Mesenchymal stem cell (in vitro differentiated cells and primary cell): ENCODE data around the gene ZFYVE9.
"Not testable (repeated sequence)": the region's sequence is repeated elsewhere in the genome, so short reads cannot be mapped to it uniquely, and the experiment has no call there.

Experiments
- DNase-seq: peaks from one replicate; pipeline ENCODE4 v3.0.0-alpha.2; 2013
- H2AFZ ChIP-seq: one replicate; pipeline ENCODE4 v1.6.1; 2013; ENCODE audit warnings: low read depth, mild to moderate bottlenecking, control low read depth, inconsistent platforms, low read length, moderate library complexity
- H2AK5ac ChIP-seq: 2 replicates; pipeline ENCODE4 v1.6.1; 2013; ENCODE audit warnings: low read length, moderate library complexity, mild to moderate bottlenecking, inconsistent platforms; ENCODE audit not compliant: severe bottlenecking
- H2BK120ac ChIP-seq: one replicate; pipeline ENCODE4 v1.6.1; 2013; ENCODE audit warnings: low read depth, mild to moderate bottlenecking, inconsistent platforms, low read length, moderate library complexity
- H2BK12ac ChIP-seq, 2 experiments: one replicate each; pipeline ENCODE4 v1.6.1; 2013; ENCODE audit warnings: inconsistent platforms in 2 of 2, low read length in 2 of 2, mild to moderate bottlenecking in 2 of 2, moderate library complexity in 2 of 2, control low read depth in 1 of 2
- H2BK15ac ChIP-seq: one replicate; pipeline ENCODE4 v1.6.1; 2013; ENCODE audit warnings: mild to moderate bottlenecking, low read depth, inconsistent platforms; ENCODE audit not compliant: poor library complexity, severe bottlenecking
- H2BK5ac ChIP-seq: 2 replicates; pipeline ENCODE4 v1.6.1; 2013; ENCODE audit warnings: low read depth, mild to moderate bottlenecking, low read length, control low read depth, inconsistent platforms; ENCODE audit not compliant: poor library complexity, severe bottlenecking
- H3K14ac ChIP-seq, 2 experiments: one replicate each; pipeline ENCODE4 v1.6.1; 2013; ENCODE audit warnings: inconsistent platforms in 2 of 2, low read length in 2 of 2, control low read depth in 1 of 2, mild to moderate bottlenecking in 1 of 2, moderate library complexity in 1 of 2
- H3K18ac ChIP-seq, 2 experiments: one replicate each; pipeline ENCODE4 v1.6.1; 2013; ENCODE audit warnings: inconsistent platforms in 2 of 2, low read length in 2 of 2, control low read depth in 1 of 2, low read depth in 1 of 2, mild to moderate bottlenecking in 1 of 2
- H3K23ac ChIP-seq, 2 experiments: one replicate each; pipeline ENCODE4 v1.6.1; 2013; ENCODE audit warnings: inconsistent platforms in 2 of 2, low read length in 2 of 2, mild to moderate bottlenecking in 2 of 2, moderate library complexity in 2 of 2, control low read depth in 1 of 2
- H3K27ac ChIP-seq: 2 replicates; pipeline ENCODE4 v1.5.1; 2013; ENCODE audit warnings: mild to moderate bottlenecking, moderate library complexity, low read length, control low read depth, inconsistent platforms; ENCODE audit not compliant: poor library complexity, severe bottlenecking
- H3K27me3 ChIP-seq, 2 experiments: 2 replicates each; pipeline versions ENCODE4 v1.6.1 to v1.7.0; 2013; ENCODE audit warnings: low read length in 2 of 2, mild to moderate bottlenecking in 2 of 2, moderate library complexity in 2 of 2, control low read depth in 1 of 2, inconsistent platforms in 1 of 2; ENCODE audit not compliant: control insufficient read depth in 1 of 2, insufficient read depth in 1 of 2
- H3K36me3 ChIP-seq, 2 experiments: 2 replicates each; pipeline versions ENCODE4 v1.6.1 to v1.7.0; 2013; ENCODE audit warnings: low read length in 2 of 2, control low read depth in 1 of 2, inconsistent platforms in 1 of 2, low read depth in 1 of 2, mild to moderate bottlenecking in 1 of 2; ENCODE audit not compliant: insufficient read depth in 2 of 2, control insufficient read depth in 1 of 2
- H3K4ac ChIP-seq, 2 experiments: one replicate each; pipeline ENCODE4 v1.6.1; 2013; ENCODE audit warnings: inconsistent platforms in 2 of 2, low read length in 2 of 2, mild to moderate bottlenecking in 2 of 2, moderate library complexity in 2 of 2, control low read depth in 1 of 2, low read depth in 1 of 2
- H3K4me1 ChIP-seq: 2 replicates; pipeline ENCODE4 v1.6.1; 2013; ENCODE audit warnings: low read depth, low read length, control low read depth; ENCODE audit not compliant: control insufficient read depth, insufficient read depth
- H3K4me2 ChIP-seq: 2 replicates; pipeline ENCODE4 v1.6.1; 2013; ENCODE audit warnings: low read length, mild to moderate bottlenecking, inconsistent platforms; ENCODE audit not compliant: poor library complexity, severe bottlenecking
- H3K4me3 ChIP-seq, 2 experiments: 2 replicates each; pipeline versions ENCODE4 v1.5.1 to v1.7.0; 2013; ENCODE audit warnings: low read length in 2 of 2, mild to moderate bottlenecking in 2 of 2, control low read depth in 1 of 2, low read depth in 1 of 2; ENCODE audit not compliant: insufficient read depth in 1 of 2
- H3K79me1 ChIP-seq: replicated peaks from 2 replicates; pipeline ENCODE4 v1.6.1; 2013; ENCODE audit warnings: mild to moderate bottlenecking, control low read depth, low read length, inconsistent platforms; ENCODE audit not compliant: poor library complexity, severe bottlenecking
- H3K9ac ChIP-seq: 2 replicates; pipeline ENCODE4 v1.7.0; 2013; ENCODE audit warnings: mild to moderate bottlenecking, low read length, moderate library complexity
- H3K9me3 ChIP-seq: 2 replicates; pipeline ENCODE4 v1.7.0; 2013; ENCODE audit warnings: mild to moderate bottlenecking, low read length; ENCODE audit not compliant: control insufficient read depth
- H4K8ac ChIP-seq: one replicate; pipeline ENCODE4 v1.6.1; 2013; ENCODE audit warnings: inconsistent platforms, mild to moderate bottlenecking, low read length, moderate library complexity
- H4K91ac ChIP-seq: one replicate; pipeline ENCODE4 v1.6.1; 2013; ENCODE audit warnings: mild to moderate bottlenecking, low read length, inconsistent platforms
- WGBS: methylation state at CpG from one replicate; pipeline ENCODE4 v1.1.7; 2013; ENCODE audit warnings: mixed read lengths; 5-methylcytosine and 5-hydroxymethylcytosine counted together

Gene ZFYVE9

DNA sequence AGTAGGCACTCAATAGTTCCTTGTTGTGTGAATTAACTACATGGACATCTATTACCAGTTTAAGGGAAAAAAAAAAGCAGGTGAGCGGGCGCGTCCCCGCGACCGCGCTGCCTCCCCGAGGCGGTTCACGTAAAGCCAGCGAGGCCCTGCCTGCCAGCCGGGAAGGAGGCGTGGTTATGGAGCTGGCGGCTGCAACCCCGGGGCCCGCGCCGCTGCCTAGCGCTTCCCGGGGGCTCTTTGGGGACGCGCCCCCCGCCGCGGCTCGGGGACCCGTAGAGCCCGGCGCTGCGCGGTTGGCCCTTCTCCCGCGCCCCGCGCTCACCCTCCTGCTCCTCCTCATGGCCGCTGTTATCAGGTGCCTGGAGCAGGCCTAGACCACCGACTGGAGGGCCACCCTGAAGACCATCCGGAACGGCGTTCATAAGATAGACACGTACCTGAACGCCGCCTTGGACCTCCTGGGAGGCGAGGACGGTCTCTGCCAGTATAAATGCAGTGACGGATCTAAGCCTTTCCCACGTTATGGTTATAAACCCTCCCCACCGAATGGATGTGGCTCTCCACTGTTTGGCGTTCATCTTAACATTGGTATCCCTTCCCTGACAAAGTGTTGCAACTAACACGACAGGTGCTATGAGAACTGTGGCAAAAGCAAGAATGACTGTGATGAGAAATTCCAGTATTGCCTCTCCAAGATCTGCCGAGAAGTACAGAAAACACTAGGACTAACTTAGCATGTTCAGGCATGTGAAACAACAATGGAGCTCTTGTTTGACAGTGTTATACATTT is 226.7 kb downstream of the ZFYVE9 start:
- DNase-seq = peak; percentile 56
- H2AFZ ChIP-seq = peak overlapping the region; percentile 80
- no peak overlapping the region for H2AK5ac ChIP-seq
- peak overlapping the region; percentile 87 for H4K8ac ChIP-seq
- no peak overlapping the region for H2BK15ac ChIP-seq
- peak overlapping the region; percentile 84 for H3K4me2 ChIP-seq
- 8% methylated on average over 45 of the region's 51 CpGs for whole genome bisulfite sequencing
- H4K91ac ChIP-seq = peak overlapping the region; percentile 78
- H2BK12ac ChIP-seq = no peak overlapping the region
- no peak overlapping the region for H2BK5ac ChIP-seq
- peaks cover 17% of the 10 kb centered on the region for H3K4me1 ChIP-seq
- H3K27me3 ChIP-seq = no peaks in the 10 kb centered on the region
- H3K27ac ChIP-seq = no peak overlapping the region
- H3K18ac ChIP-seq = peak overlapping the region in 1 of 2 experiments; percentile 61
- peaks cover 8% of the 10 kb centered on the region for H3K79me1 ChIP-seq
- H3K4me3 ChIP-seq = peak overlapping the region; percentile 65 to 73
- H3K9ac ChIP-seq = peak overlapping the region; percentile 61
- H3K23ac ChIP-seq = no peak overlapping the region
- no peak overlapping the region for H3K14ac ChIP-seq
- peaks cover 7% of the 10 kb centered on the region in 2 experiments for H3K36me3 ChIP-seq
- H3K4ac ChIP-seq = peak overlapping the region in 1 of 2 experiments; percentile 79
- H2BK120ac ChIP-seq = peak overlapping the region; percentile 68
- H3K9me3 ChIP-seq = no peaks in the 10 kb centered on the region

DNA sequence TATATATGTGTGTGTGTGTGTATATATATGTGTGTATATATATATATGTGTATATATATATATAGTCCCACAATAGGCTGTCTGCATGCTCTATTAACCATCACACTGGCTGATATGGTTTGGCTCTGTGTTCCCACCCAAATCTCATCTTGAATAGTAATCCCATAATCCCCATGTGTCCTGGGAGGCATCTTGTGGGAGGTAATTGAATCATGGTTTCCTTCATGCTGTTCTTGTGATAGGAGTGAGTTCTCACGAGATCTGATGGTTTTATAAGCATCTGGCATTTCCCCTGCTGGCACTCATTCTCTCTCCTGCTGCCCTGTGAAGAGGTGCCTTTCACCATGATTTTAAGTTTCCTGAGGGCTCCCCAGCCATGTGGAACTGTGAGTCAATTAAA is 228.0 kb downstream of the ZFYVE9 start:
- not testable (repeated sequence) for H3K9me3 ChIP-seq, H3K27ac ChIP-seq
- WGBS = 90% methylated on average over 1 of the region's 1 CpG

GRCh38 chr1:52385376-52385775 is 243.5 kb downstream of the ZFYVE9 start:
- Histone ChIP-seq H2AK5ac (no peak overlapping the region), H3K4me2 (no peak overlapping the region), H3K4me3 (no peak overlapping the region), H3K14ac (no peak overlapping the region), H3K79me1 (peaks cover 2% of the 10 kb centered on the region), H3K18ac (no peak overlapping the region), H3K9ac (no peak overlapping the region), H3K4ac (no peak overlapping the region), H2BK120ac (no peak overlapping the region), H3K4me1 (no peaks in the 10 kb centered on the region), H4K8ac (no peak overlapping the region), H2AFZ (no peak overlapping the region), H2BK15ac (no peak overlapping the region), H2BK5ac (no peak overlapping the region), H3K9me3 (no peaks in the 10 kb centered on the region), H3K27me3 (no peaks in the 10 kb centered on the region), H2BK12ac (no peak overlapping the region), H4K91ac (no peak overlapping the region), H3K27ac (no peak overlapping the region), H3K36me3 (peaks cover 13 to 20% of the 10 kb centered on the region in 2 experiments), H3K23ac (no peak overlapping the region)
- DNase-seq = no peak
- WGBS = 96% methylated on average over 3 of the region's 3 CpGs

More for the DNA sequence above, 228.0 kb downstream of the ZFYVE9 start:
- H3K4me3 ChIP-seq, H4K91ac ChIP-seq, H2BK5ac ChIP-seq, H3K36me3 ChIP-seq, H3K4me1 ChIP-seq, H2AK5ac ChIP-seq, H3K9ac ChIP-seq, H3K4ac ChIP-seq, H3K79me1 ChIP-seq, H3K23ac ChIP-seq, H2BK120ac ChIP-seq, DNase-seq, H4K8ac ChIP-seq, H2AFZ ChIP-seq, H3K18ac ChIP-seq, H2BK15ac ChIP-seq, H3K14ac ChIP-seq, H3K4me2 ChIP-seq, H2BK12ac ChIP-seq, H3K27me3 ChIP-seq: not testable (repeated sequence)

- H3K14ac ChIP-seq = no peak overlapping the region
- H3K4me1 ChIP-seq = no peaks in the 10 kb centered on the region
- H3K18ac ChIP-seq = peak overlapping the region in 1 of 2 experiments; percentile 22
- H3K9ac ChIP-seq = no peak overlapping the region
- DNase-seq = peak; percentile 39
- peaks cover 13 to 20% of the 10 kb centered on the region in 2 experiments for H3K36me3 ChIP-seq
- no peaks in the 10 kb centered on the region for H3K9me3 ChIP-seq
- no peak overlapping the region for H3K4me3 ChIP-seq
- H3K4me2 ChIP-seq = no peak overlapping the region
- H2BK120ac ChIP-seq = no peak overlapping the region
- no peak overlapping the region for H4K91ac ChIP-seq
- no peak overlapping the region for H3K23ac ChIP-seq
- no peaks in the 10 kb centered on the region for H3K27me3 ChIP-seq
- peaks cover 2% of the 10 kb centered on the region for H3K79me1 ChIP-seq
- H2BK12ac ChIP-seq = no peak overlapping the region
- H3K4ac ChIP-seq = no peak overlapping the region
- H2BK5ac ChIP-seq = no peak overlapping the region
- H2BK15ac ChIP-seq = no peak overlapping the region
- no peak overlapping the region for H3K27ac ChIP-seq
- H2AFZ ChIP-seq = peak overlapping the region; percentile 53
- H4K8ac ChIP-seq = peak overlapping the region; percentile 42
- no peak overlapping the region for H2AK5ac ChIP-seq
- 57% methylated on average over 5 of the region's 5 CpGs for WGBS
Observed at GRCh38 chr1:52386458-52386857, 244.6 kb downstream of the ZFYVE9 start.
